ENCODE data around the gene GRPEL1.

- TF ChIP-seq CTCF (conservative IDR thresholded peaks at IDR 0.05 in 1 of 2, IDR thresholded peaks at IDR 0.05 in 1 of 2; ENCODE audit: low read depth in 1 of 2, low read length in 2 of 2), result no peak
- no peak for TF ChIP-seq EZH2 (IDR thresholded peaks at IDR 0.05; ENCODE audit: low read length, missing control alignments)
These were observed 6.0 kb downstream of the GRPEL1 start for GRCh38 chr4:7061815-7062214.

All from fibroblast of lung (primary cell).